Measurements from ENCODE around the gene C1orf35.

The C1orf35 gene

DNA sequence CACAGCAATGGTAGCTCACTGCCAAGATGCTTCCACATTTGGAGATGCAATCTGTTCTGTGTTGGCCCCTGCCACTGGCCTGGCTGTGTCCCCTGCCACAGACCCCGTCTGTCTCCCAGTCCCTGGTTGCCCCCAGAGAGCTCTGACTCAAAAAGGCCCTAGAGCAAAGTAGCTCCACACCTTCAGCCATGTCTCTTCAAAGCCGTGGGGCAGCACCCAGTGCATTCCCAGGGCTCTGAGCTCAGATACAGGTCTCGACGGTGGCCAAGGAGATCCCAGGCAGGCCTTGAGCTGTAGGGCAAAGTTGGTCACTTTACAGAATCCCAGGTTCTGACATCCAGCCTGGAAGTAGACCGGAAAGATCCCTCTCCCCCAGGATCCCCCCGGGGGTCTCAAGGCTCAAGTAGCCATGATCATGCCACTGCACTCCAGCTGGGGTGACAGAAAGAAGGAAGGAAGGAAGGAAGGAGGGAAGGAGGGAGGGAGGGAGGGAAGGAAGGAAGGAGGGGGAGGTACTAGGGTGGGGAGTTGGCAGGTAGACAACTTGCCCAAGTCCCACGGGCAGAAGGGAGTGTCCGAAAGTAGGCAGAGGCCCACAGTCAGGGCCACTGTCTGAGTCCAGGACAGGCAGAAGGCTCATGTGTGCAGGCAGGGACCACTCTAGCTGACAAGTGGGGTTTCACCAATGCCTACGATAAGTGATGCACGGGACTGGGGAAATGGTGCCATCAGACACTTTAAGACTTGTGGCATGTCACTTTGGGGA is 25.4 kb downstream of the C1orf35 start:
- DNase-seq: no peak

DNA sequence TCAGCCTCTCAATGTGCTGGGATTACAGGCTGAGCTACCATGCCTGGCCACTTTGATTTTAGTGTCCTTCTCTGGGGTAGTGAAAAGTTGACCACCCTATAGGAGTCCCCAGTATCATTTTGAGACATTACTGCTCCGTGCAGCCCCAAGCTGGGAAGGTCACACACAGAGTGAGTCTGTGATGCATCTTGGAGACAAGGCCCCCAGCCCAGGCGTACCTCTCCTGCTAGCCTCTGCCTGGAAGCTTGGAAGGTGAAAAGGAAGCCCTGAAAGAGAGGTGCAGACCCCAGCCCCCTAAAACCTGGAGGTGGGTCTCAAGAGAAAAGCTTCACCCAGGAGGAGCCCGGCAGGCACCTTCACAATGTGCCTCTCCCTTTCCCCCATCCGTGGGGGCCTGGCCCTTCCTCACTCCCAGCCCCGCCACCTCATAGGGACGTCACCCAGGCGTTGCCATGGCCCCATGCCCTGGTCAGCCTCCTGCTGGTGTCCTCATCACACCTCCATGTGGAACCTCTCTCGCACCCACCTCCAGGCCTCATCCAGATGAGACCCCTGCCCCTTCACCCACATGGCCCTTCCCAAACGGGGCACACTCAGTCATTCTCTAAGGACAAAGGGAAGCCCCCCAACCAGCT is 26.2 kb downstream of the C1orf35 start:
- no peak for DNase-seq

DNA sequence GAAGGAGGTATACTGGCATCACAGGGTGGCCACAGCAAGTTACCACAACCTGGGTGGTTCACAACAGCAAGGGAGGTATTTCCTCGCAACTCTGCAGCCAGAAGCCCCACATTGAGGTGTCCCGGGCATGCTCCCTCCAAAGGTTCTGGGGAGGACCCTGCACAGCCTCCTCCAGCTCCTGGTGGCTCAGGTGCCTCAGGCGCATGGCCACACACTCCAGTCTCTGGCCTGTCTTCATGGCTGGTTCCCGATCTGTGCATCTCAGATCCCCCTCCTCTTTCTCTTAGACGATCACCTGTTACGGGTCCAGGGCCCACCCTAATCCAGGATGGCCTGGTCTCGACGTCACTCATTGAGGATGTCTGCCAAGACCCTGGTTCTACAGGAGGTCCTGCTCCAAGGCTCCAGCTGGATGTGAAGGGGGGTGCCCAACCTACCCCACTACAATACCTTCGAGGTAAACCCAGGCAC is 27.3 kb downstream of the C1orf35 start:
- DNase-seq: no peak

DNA sequence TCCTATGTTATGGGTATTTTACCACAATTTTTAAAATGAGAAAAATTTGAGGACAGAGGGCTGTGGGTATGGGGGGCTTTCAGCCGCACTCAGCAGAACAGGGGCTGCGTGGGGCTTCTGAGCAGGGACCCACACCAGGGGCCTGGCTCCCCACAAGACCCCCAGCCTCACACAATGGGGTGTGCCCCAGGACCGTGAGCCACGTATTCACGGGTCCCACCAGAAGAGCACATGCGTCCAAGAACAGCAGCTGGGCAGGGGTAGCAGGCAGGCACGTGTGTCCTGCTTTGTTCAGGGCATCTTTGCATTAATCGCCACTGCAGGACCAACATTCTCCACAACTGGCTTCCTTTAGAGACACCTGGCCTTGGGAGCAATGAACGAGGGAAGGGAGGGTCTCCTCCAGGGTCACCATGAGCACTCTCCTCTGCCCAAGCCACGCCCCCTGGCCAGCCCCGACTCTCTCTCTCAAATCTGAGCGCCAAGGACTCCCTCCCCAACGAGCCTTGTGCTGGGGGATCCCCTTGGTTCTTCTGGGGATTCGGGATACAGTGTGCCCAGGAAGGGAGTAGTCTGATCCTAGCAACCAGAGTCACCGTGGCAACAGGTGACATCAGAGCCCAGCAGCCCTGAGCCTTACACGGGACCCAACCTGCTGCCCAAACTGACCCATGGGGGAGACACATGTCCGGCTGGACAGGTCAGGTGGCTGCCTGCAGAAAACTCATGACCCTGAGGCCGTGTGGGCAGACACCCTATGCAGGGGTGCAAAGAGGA is 28.0 kb downstream of the C1orf35 start:
- DNase-seq: no peak

- DNase-seq: no peak
Observed at GRCh38 chr1:228073857-228074545, 29.1 kb downstream of the C1orf35 start.

- DNase-seq: no peak
Observed at GRCh38 chr1:228073061-228073856, 29.9 kb downstream of the C1orf35 start.

DNA sequence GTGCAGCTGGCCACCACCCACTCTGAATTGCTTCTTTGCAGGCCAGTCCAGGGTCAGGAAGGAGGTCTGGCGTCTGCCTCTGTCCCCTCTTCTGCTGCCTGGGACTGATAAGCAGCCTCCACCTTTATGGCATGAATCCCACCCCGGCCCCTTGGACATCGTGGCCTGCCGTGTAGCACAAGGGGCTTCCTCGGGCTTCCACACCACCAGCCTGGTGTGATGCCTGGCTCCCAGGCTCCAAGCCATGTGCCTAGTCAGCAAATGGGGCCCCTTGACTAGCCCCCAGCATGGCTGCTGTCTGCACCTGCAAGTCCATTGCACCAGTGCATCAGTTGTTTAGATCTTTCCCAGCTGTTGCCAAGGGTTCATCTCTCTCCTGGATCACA is 30.5 kb downstream of the C1orf35 start:
- no peak for DNase-seq

DNA sequence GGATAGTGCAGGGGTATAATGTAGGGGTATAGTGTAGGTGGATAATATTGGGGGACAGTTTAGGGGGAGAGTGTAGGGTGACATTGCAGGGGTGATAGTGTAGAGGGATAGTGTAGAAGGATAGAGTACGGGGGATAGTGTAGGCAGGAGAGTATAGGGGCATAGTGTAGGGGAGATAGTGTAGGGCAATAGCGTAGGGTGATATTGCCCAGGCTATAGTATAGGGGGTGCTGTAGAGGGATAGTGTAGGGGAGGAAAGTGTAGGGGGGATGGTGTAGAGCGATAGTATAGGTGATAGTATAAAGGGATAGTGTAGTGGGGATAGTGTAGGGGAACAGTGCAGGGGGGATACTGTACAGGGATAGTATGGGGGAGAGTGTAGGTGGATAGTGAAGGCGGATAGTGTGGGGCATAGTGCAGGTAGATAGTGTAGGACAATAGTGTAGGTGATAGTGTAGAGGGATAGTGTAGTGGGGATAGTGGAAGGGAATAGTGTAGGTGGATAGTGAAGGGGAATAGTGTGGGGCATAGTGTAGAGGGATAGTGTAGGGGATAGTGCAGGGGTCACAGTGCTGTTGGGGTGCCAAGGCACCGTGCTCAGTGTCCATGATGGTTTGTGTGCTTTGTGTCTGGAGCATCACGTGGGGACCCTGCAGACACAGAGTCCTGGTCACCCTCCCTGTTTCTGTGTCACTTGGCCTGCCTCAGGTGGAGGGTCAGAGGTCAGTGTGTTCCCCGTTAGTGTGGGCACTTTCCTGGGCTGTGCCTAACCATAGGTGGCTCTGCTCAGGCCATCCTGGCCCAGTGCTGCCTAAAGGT is 31.1 kb downstream of the C1orf35 start:
- no peak for DNase-seq

DNA sequence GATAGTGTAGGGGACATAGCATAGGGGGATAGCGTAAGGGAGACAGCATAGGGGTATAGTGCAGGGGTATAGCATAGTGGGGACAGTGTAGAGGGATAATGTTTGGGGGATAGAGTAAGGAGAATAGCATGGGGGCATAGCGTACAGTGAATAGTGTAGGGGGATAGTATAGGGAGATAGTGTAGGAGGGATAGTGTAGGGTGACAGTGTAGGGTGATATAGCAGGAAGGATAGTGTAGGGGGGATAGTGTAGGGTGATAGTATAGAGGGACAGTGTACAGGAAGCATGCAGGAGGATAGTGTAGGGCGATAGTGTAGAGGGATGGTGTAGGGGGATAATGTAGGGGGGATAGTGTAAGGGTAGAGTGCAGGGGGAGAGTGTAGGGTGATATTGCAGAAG is 32.3 kb downstream of the C1orf35 start:
- no peak for DNase-seq

DNA sequence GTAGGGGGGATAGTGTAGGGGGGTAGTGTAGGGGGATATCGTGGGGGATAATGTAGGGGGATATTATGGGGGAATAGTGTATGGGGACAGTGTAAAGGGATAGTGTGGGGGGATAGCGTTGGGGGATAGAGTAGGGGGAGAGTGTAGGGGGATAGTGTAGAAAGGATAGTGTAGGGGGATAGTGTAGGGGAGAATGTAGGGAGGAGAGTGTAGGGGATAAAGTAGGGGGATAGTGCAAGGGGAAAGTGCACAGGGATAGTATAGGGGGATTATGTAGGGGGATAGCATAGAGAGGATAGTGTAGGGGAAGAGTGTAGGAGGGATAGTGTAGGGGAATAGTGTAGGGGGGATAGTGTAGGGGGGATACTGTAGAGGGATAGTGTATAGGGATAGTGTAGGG is 33.0 kb downstream of the C1orf35 start:
- no peak for DNase-seq

- no peak for DNase-seq
Observed at GRCh38 chr1:228068359-228068758, 34.8 kb downstream of the C1orf35 start.

DNA sequence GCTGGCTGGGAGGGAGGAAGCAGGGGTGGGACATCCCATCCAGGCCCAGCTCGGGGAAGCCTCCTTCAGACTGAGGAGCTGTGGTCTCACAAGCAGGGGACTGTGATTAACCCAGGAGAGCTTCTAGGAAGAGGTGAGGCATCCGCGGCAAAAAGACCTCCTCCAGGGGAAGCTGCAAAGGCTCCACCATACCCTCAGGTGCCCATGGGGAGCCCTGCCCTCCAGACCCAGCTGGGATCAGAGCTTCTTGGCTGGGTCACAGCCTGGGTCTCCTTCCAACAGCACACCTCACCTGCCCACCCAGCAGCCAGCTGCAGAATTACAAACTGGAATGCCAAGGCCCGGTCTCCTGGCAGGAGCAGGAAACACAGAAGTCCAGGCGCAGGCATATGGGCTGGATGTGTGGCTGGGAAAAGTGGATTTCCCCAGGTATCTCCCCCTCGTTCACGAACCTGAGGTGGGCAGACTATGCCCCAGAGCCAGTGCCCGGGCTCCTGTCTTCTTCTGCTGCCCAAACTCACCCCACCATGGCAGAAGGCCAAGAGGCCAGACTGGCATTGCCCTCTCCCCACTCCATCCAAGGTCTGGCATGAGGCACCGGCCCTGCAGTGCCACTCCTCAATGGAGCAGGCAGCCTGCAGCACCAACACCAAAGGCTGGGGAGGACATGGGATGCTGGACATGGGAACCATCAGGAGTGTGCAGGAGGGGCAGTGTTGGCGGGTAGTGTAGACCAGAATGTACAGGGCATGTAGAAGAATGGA is 36.1 kb downstream of the C1orf35 start:
- DNase-seq: no peak

DNA sequence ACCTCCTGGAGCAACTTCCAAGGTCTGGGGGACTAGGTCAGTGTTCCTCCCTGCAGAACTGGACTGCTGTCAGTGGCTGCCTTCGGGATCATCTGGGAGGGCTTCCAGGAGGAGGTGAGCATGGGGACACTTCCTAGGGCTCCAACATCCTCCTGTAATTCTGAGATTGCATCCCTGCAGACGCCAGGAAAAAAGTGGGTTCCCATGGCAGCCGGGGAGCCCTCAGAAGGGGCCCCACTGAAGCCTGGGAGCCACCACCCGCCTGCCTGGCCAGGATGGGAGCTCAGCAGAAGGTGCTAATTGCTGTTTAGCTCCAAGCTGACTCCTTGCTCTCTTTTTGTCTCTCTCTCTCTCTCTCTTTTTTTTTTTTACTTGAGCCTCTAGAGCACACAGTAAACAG is 36.7 kb downstream of the C1orf35 start:
- no peak for DNase-seq

DNA sequence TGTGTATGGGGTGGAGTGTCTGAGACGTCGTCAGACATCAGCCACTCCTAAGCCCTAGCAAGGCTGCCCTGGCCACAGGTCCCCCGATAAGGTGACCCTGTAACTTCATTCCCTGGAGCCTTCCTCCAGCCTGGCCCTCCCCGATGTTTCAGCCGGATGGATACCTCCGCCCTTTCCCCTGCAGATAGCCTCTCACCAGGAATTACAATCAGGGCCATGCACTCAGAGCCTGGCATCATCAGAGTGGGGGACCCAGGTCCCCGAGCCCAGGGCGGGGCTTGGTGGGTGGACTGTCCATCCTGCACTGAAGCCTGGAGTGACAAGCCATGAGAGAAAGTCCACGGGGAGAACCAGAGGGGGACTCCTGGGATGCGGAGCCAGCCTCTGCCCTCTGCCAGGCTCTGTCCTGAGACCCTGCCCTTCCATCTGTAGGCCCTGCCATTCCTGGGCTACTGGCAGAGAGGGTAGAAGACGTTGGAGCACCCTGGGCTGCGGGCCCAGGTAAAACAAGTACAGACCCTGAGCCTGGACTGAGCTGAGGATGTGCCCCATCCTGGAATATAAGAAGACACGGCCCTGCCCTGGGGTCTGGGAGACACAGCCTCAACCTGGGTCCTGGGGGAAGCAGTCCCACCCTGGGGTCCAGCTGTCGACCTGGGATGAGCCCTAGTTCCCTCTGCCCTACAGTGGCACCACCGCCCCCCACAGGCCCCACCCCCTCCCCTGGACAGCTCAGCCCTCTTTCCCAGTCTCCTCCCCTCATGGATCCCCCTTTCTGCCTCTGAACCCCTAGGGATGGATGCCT is 37.4 kb downstream of the C1orf35 start:
- DNase-seq: no peak

- DNase-seq: no peak
Observed at GRCh38 chr1:228064741-228065542, 38.2 kb downstream of the C1orf35 start.

DNA sequence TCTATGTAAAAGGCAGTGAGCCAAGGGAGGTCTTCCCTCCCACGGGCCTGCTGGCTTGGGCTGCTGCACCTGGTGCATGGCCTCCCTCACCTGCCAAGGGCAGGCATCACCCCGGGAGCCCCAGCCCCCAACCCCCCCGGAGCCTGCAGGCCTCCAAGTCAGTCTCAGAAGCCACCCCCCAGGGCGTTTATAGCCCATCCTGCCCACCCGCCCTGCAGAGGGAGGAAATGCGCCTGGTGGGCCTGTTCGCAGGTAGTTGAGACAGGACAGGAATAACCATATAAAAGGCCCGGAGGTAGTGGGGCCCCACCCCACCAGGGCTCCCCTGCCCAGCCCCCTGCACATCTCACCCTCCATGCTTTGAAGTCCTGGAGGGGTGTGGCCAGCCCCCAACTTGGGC is 38.8 kb downstream of the C1orf35 start:
- DNase-seq: no peak

- DNase-seq: no peak
Observed at GRCh38 chr1:228063251-228064191, 39.6 kb downstream of the C1orf35 start.

DNA sequence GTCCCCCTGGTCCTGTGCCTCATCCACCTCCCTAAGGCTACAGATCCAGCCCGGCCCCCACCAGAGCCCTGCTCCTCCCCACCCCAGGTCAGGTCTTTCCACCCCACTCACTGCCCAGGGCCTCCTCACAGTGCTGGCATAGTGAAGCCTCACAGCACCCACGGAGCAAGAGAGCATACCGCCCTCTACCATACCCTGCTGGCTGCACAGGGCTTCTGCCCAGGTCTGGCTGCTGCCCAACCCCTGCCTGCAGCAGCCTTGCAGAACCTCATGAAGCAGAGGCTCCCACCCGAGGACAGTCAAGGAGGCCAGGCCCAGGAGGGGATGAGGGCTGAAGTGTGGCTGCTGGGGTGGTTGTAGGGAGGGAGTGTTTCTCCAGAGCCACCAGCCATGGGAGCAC is 40.3 kb downstream of the C1orf35 start:
- DNase-seq: no peak

Measured in activated CD4-positive, alpha-beta T cell treated with anti-CD3 and anti-CD28 coated beads for 48 hours (primary cell).